Vagina (tissue), 2 donors: ENCODE measurements around the gene CCM2.

ENCODE experiments used
- POLR2A ChIP-seq, 2 donors: fragments of 450-650 bp; IDR thresholded peaks; one replicate each; pipeline ENCODE4 v1.6.1; 2017; ENCODE audit warnings: antibody characterized with exemption in 2 of 2, mild to moderate bottlenecking in 2 of 2, moderate library complexity in 2 of 2
- POLR2AphosphoS5 ChIP-seq, 2 donors: sonication (generic); formaldehyde crosslinking; IDR thresholded peaks; one replicate each; pipeline ENCODE4 v1.9.0; 2017; ENCODE audit warnings: antibody characterized with exemption in 2 of 2, mild to moderate bottlenecking in 2 of 2, low read depth in 1 of 2; ENCODE audit not compliant: insufficient read depth in 1 of 2
- TF ChIP-seq, protein P1 (sequence below), 3 experiments: fragments of 450-650 bp in 2 of 3; fragments of 200-600 bp in 1 of 3; sonication (generic) in 1 of 3; IDR thresholded peaks; one replicate each; pipeline ENCODE4 v1.5.1; 2017 to 2019; ENCODE audit warnings: antibody characterized with exemption in 3 of 3, mild to moderate bottlenecking in 2 of 3, moderate library complexity in 2 of 3

DNA sequence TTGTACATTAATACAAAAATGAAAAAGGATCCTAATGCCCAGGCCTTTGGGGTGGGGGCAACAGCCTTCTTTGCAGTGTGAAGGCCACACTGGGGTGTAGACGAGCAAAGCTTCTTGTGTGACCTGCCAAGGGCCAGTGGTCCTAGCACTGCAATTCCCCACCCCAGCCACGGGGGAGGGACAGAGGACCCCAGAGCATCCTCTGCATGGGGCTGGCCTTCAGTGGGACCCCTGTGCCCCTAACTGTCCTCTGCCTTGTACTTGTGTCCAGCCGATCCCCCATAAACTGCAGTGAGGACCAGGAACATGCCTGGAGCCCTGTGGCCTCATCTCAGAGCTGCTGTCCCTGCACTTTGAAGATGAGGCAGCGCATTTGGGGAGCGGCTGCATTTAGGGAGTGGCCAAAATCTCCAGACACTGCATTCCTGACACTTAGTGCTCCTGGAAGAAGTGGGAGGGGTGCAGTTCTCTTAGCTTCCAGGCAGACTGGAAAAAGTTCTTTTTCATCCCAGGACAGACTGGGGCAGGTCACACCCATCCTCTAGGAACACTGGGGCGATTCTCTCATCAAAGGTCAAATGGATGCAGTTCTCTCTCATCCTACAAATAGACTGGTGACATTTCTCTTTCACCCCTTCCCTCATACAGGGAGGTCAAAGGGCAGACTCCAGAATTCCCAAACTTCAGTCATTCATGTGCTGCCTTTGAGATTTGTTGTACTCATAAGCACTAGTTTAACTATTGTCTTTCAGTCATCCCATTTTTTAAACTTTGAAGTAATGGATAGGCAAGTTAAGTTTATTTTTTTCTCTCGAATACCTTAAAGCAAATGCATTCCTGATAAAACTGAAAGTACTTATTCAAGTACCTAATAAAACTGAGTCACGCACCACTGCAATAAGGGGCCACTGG lies 20.3 kb upstream of the CCM2 start:
- TF ChIP-seq, protein P1, sequence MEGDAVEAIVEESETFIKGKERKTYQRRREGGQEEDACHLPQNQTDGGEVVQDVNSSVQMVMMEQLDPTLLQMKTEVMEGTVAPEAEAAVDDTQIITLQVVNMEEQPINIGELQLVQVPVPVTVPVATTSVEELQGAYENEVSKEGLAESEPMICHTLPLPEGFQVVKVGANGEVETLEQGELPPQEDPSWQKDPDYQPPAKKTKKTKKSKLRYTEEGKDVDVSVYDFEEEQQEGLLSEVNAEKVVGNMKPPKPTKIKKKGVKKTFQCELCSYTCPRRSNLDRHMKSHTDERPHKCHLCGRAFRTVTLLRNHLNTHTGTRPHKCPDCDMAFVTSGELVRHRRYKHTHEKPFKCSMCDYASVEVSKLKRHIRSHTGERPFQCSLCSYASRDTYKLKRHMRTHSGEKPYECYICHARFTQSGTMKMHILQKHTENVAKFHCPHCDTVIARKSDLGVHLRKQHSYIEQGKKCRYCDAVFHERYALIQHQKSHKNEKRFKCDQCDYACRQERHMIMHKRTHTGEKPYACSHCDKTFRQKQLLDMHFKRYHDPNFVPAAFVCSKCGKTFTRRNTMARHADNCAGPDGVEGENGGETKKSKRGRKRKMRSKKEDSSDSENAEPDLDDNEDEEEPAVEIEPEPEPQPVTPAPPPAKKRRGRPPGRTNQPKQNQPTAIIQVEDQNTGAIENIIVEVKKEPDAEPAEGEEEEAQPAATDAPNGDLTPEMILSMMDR (IDR thresholded peaks at IDR 0.05): no peak
- TF ChIP-seq POLR2AphosphoS5 (IDR thresholded peaks at IDR 0.05; ENCODE audit: insufficient read depth in 1 of 2, low read depth in 1 of 2) (no peak), POLR2A (IDR thresholded peaks at IDR 0.05) (no peak)
